NCI-H748 (cell line): ENCODE measurements around the gene SCUBE1.
A peak's percentile ranks its signal among the peaks of the same experiment; 100 is the strongest.
"Not testable (repeated sequence)": the region's sequence is repeated elsewhere in the genome, so short reads cannot be mapped to it uniquely, and the experiment has no call there.

Experiments used
- DNase-seq: peaks from one replicate; lab custom pipeline; 2025; ENCODE audit not compliant: unreplicated experiment; lab: John Stamatoyannopoulos, UW

Gene SCUBE1

DNA sequence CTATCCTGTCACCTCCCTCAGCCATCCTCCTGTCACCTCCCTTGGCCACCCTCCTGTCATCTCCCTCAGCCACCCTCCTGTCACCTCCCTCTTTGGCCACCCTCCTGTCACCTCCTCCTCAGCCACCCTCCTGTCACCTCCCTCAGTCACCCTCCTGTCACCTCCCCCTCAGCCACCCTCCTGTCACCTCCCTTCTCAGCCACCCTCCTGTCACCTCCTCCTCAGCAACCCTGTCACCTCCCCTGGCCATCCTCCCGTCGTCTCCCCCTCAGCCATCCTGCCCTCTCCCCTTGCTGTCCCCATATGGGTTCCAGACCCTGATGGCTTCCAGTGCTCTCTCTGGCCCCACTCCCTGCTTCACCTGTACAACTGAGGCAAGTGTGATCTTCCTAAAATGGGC lies 61.8 kb downstream of the SCUBE1 start:
- no peak for DNase-seq

GRCh38 chr22:43280523-43280886 lies 62.7 kb downstream of the SCUBE1 start:
- DNase-seq: not testable (repeated sequence)

DNA sequence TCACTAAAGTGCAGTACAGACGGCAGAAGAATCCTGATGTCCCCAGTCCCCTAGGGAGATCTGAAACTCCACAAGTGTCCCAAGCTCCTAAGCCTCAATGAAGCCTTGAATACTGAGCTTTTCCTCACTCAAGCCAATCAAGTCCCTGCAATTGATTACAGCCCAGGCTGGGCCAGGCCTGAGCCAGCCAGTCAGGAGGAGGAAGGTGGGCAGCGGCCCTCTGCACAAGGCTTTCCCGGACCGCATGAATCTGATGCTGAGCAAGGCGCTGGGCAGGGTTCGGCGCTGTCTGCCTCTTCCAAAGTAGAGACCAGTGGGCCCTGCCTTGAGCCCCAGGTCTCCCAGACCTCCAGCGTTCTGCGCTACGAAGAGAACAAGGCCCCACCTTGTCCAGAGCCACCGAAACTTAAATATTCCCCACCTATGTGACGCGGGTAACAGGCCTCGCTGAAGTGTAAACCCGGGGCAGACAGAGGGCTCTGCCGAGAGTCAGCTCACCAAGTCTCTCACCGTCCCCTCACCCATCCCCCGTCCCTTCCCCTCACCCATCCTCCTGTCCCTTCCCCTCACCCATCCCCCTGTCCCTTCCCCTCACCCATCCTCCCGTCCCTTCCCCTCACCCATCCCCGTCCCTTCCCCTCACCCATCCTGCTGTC lies 63.2 kb downstream of the SCUBE1 start:
- no peak for DNase-seq

DNA sequence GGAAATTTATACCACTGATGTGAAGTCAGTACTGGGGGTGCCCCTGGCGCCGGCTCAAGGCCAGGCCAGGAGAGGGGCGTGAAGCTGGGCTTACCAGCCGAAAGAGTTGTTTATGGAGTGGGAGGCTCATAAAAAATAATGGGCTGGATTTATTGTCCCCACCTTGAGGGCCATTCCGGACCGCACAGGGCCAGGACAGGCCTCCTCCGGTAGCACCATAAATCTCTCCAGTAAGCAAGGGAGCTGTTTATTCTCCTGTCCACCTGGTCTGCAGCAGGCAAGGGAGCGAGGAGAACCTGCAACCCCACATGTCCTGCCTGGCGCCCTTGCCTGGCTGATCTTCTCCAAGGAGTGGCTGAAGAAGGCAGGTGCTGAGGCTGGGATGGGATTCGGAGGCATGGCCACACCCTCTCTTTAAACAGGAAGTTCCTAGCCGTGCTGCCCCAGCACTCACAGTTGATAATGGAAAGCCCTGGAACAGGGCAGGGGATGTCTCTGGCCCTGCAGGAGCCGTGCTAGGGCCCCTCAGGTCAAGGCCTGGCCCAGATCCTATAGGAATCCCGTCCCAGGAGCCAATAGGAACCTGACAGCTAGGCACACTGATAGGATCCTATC lies 65.1 kb downstream of the SCUBE1 start:
- peak; percentile 85 for DNase-seq

- DNase-seq: no peak
Measured at GRCh38 chr22:43277091-43277490, 66.1 kb downstream of the SCUBE1 start.

- no peak for DNase-seq
Measured at GRCh38 chr22:43276321-43276720, 66.9 kb downstream of the SCUBE1 start.

DNA sequence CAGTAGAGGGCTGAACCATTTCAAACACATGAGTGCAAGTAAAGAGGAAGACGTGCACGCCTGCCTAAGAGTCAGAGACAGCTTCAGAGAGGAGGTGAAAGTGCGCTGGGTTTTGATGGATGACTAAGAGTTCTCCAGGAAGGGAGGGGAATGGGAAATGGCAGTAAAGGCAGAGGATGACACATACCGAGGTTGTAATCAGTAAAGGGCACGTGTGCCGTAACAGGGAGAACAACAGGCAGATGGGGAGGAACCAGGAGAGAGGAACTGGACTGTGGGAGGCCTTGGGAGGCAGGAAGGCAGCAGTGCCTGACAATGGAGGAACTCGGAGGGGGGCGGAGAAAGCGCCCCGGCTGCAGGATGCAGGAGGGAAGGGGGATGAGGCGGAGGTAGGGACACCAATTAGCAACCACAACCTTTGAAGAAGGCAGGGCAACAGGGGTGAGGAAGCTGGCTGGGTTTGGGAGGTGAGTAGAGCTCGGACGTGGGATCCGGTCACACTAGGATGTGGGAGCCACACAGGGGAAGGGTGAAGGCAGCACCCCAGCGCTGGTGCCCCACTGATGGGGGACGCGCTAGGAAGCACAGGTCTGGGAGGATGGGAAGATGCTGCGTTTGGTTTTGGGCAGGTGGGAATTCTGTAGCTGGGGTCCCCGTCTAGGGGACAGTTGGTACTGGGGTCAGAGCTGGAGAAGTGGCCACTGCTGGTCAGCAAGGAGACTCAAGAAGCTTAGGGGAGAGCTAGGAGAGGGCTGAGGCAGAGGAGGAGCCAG lies 67.4 kb downstream of the SCUBE1 start:
- no peak for DNase-seq

DNA sequence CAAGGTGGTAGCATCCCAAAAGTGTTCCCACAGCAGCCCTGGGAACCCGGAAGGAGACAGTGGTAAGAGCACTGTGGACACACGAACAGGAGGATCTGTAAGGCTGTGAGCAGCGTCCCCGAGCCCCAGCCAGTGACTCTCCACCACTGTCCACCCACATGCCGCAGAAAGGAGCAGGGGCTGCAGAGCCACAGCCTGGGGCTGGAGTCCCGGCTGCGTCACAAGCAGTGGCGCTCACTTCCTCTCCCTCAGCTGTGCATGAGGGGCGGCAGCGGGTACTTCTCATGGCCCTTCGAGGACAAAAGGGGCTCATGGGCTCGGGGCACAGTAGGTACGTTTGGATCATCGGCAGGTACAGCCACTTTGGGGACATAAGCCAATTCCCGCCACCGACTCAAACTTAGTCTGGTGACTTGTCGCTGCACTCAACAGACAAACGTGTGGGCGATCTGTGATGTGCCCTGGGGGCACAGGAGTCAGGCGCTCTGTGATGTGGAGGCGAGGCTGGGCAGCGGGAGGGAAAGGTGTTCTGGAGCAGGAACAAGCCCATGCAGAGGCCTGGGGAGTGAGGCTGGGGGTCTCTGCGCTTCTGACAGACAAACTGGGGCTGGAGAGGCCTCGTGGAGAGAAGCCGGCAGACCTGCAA lies 68.5 kb downstream of the SCUBE1 start:
- DNase-seq: no peak

DNA sequence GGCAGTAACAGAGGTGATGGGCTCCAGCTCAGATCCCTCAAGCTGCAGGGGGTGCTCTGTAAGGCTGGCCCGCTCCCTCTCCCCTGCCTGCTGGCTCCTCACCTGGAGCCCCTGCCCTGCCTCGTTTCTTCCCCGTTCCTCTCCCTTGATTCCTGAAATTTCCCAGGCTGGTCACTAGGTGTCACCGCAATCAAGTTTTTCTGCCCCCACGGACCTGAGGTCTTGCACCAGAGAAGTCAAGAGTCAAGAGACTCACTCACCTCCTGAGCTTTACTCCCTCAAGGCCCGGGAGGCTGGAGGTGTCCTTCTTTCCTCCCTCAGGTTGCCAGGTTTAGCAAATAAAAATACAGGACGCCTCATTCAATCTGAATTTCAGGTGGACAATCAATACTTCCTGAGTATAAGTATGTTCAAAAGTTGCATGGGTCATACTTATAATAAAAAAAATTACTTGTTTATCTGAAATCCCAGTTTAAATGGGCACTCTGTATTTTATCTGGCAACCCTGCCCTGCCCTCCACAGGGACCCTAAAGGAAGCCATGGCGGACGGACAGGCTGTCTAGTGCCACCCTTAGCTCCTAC lies 69.2 kb downstream of the SCUBE1 start:
- DNase-seq: peak; percentile 68

DNA sequence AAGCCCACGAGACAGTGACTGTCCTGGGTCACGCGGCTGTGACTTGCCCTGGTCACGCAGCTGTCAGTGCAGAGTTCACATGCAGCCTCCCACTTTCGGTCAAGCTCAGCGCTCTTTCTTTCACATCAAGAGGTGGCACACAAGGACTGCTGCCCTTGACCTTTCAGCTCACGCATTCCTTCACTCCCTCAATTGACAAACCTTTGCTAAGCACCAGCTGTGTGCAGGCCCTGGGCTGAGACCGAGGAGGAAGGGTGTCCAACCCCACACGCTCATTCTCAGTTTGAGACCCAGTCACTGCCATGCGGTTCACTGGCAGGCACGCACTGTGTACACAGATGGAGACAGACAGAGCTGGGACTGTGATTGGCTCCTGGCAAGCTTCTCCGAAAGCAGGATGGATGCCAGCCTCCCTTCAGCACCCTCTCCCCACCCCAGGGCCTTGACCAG lies 70.3 kb downstream of the SCUBE1 start:
- DNase-seq: no peak

GRCh38 chr22:43272301-43272700 lies 70.9 kb downstream of the SCUBE1 start:
- no peak for DNase-seq

DNA sequence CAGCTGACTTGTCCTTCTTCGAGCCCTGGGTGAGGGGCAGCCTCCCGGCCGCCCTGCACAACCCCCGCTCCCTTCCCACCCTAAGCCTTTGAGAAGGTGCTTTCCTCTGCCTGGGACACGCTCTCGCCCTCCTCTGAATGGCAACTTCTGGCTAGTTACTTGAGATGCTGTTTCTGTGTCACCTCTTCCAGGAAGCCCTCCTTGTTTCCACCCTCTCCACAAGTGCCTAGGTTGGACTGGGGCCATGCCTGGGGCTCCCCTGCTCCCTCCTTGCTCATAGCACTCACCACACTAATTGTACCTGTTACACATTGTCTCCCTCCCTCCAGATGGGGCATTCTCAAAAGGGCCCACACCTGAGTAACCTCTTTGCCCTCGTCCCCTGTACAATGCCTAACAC lies 72.2 kb downstream of the SCUBE1 start:
- no peak for DNase-seq

GRCh38 chr22:43270314-43270908 lies 72.8 kb downstream of the SCUBE1 start:
- DNase-seq: no peak

DNA sequence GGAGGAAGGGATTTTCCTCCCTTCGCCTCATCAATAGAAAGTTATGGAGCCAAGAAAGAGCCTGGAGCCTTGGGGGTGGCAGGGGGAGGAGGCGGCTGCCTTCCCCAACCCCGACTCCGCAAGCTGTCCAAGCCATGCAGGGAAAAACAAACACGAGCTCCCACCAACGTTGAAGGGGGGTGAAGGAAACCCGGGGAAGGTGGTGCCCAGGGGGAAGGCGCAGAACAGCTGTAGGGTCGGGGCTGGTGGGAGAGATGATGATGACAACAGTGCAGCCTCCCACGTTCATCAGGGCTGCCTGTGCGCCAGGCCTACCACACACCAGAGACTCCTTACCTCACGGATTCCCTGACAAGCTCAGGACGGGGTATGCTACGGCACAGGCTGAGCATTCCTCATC lies 73.5 kb downstream of the SCUBE1 start:
- DNase-seq: no peak

DNA sequence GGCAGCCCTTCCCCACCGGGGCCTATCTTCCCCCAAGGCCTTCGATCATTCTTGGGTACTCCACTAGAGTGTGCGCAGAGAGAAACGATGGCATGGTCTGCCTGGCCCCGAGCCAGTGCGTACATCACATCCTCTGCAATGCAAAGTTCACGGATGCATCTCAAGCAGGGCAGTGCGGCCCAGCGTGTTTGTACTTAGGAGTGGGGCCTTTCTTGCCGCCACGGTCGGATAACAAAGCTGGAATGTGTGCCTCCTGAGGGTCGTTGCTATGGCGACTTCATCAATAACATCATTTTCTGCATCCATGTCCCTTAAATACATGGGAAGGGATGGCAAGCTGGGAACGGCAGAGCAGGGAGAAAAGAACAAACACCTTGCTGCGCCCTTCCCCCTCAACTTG lies 73.9 kb downstream of the SCUBE1 start:
- peak; percentile 43 for DNase-seq

DNA sequence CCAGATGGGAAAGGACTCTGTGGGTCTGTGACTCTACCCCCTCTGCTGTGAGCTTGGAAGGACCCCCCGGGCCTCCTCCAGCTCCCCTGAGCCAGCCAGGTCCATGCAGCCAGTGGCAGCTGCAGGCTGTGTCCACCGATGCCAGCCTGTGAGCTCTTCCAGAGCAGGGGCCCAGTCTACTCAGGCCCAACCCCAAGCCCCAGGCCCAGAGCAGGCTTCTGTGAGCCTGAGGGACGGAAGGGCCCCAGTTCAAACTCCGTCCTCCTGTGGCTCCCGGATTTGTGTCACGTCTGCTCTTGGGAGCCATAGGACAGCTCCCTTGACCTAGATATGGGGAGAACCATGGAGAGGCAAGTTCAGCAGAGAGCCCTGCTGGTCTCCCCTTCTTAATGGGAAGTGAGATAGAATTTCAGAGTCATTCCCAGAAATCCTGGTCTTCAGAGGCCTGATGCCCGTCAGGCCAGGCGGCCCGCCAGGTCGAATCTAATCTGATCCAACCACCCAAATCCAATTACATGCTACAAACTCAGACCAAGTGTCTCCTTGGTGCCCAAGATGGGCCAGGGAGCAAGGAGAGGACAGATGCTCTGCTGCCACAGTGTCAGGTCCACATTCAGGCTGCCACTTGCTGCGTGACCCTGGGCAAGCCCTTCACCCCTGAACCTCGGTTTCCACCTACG lies 75.1 kb downstream of the SCUBE1 start:
- DNase-seq: no peak

DNA sequence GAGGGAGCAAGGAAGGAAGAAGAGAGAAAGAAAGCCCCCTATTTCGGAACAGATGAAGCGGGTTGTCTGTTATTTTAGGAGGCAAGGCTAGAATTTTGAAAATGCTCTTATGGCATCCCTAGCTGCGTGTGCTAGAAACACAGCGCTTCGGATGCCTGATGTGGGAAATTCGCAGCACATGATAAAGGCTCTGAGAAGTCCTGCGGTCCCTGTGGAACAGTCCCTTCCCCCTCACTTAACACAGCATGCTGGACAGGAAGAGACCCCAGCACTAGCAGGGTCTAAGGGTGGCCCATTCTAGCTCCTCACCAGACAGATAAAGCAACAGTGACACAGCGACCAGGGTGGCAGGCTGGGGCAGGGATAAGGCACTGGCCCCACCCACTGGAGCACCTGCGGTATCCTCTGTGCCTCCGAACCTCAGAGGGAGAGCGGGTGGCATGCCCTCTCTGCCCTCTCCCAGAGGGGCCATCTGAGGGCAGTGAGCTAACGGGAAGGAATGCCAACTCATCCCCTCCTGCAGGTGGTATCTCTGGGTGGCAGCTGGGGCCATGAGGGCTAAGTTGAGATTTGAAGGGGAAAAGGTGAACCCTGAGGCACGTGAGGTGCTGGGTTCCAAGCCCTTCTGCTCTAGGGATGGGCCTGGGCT lies 75.7 kb downstream of the SCUBE1 start:
- DNase-seq: no peak

- no peak for DNase-seq
Measured at GRCh38 chr22:43266076-43266475, 77.1 kb downstream of the SCUBE1 start.

GRCh38 chr22:43263645-43264514 lies 79.3 kb downstream of the SCUBE1 start:
- peak; percentile 93 for DNase-seq
